SK-N-SH treated with all-trans-retinoic acid at 6 μM for 48 hours (cell line): Measurements from ENCODE around the gene DRAM1.

Experiments used
- ARNTL ChIP-seq: fragments of 450-650 bp; formaldehyde crosslinking; IDR thresholded peaks from 2 replicates; pipeline ENCODE4 v1.5.0; 2020; ENCODE audit warnings: low read depth, mild to moderate bottlenecking, moderate library complexity, borderline replicate concordance
- CSRNP3 ChIP-seq: fragments of 250-450 bp; sonication (Bioruptor Pico); IDR thresholded peaks from 2 replicates; pipeline ENCODE4 v1.5.1; 2021; ENCODE audit warnings: mild to moderate bottlenecking, moderate library complexity
- GLIS3 ChIP-seq: fragments of 250-450 bp; sonication (Bioruptor Pico); IDR thresholded peaks from 2 replicates; pipeline ENCODE4 v1.5.0; 2020; ENCODE audit warnings: mild to moderate bottlenecking, moderate library complexity
- PATZ1 ChIP-seq: fragments of 250-450 bp; sonication (Bioruptor Pico); IDR thresholded peaks from 2 replicates; pipeline ENCODE4 v1.8.0; 2020; ENCODE audit warnings: mild to moderate bottlenecking, moderate library complexity, borderline replicate concordance
- POU6F1 ChIP-seq: fragments of 250-450 bp; sonication (Bioruptor Pico); IDR thresholded peaks from 2 replicates; pipeline ENCODE4 v1.8.0; 2021; ENCODE audit warnings: low read depth, mild to moderate bottlenecking, moderate library complexity, borderline replicate concordance
- PPARA ChIP-seq: fragments of 250-450 bp; sonication (Bioruptor Pico); IDR thresholded peaks from 2 replicates; pipeline ENCODE4 v1.5.0; 2020; ENCODE audit warnings: mild to moderate bottlenecking, borderline replicate concordance
- TCF4 ChIP-seq: fragments of 250-450 bp; sonication (Bioruptor Pico); IDR thresholded peaks from 2 replicates; pipeline ENCODE4 v1.8.0; 2021; ENCODE audit warnings: mild to moderate bottlenecking, moderate library complexity, borderline replicate concordance
- ZFP30 ChIP-seq: fragments of 450-650 bp; formaldehyde crosslinking; IDR thresholded peaks from 2 replicates; pipeline ENCODE4 v1.5.0; 2022; ENCODE audit warnings: mild to moderate bottlenecking, moderate library complexity
- ZNF70 ChIP-seq: fragments of 450-650 bp; formaldehyde crosslinking; IDR thresholded peaks from 2 replicates; pipeline ENCODE4 v1.5.0; 2020; ENCODE audit warnings: mild to moderate bottlenecking, moderate library complexity

GRCh38 chr12:101962486-101962885 lies 85.1 kb downstream of the DRAM1 start:
- TF ChIP-seq PPARA (CRISPR knock-in tag) = no peak
- TF ChIP-seq ZNF70 (CRISPR knock-in tag) = no peak
- TF ChIP-seq TCF4 (CRISPR knock-in tag) = no peak
- TF ChIP-seq ZFP30 (CRISPR knock-in tag) = no peak
- TF ChIP-seq GLIS3 = no peak
- no peak for TF ChIP-seq ARNTL
- no peak for TF ChIP-seq PATZ1
- no peak for TF ChIP-seq POU6F1 (CRISPR knock-in tag)
- TF ChIP-seq CSRNP3 (CRISPR knock-in tag) = no peak
